ENCODE measurements around the gene PDE4B.

The PDE4B gene

DNA sequence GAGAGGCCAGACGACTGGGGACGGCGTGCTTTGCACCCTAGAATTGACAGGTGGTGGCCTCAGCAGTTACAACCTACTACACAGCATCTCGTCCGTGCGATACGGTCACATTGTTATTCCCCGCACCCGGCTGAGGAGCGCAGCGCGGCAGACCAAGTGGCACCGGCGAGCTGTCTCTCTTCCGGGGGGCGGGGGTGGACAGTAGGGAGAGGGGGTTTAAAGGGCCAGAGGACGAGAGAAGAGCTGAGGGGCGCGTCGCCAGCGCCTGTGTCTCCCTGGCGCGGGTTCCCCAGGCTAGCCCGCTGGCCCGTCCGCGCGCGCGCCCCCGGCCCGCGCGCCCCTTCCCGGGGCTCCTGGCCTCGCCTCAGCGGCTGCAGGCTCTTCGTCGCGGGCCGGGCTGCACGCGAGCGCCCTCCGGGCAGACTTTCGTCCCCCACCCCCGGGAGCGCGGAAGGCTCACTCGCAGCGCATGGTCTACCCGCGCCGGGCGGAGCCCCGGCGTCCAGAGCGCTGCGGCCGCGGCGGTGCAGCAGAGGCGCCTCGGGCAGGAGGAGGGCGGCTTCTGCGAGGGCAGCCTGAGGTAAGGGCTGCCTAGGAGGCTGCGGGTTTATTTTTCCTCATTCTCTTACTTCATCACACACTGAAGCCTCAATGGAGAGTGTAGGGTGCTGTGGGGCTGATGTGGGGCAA, at the start of gene PDE4B:
TSS of gene PDE4B (plus strand) at position 227 of the 690 bp plus-strand sequence.
- no peak for DNase-seq (ENCODE audit: low read depth in 2 of 2)

DNA sequence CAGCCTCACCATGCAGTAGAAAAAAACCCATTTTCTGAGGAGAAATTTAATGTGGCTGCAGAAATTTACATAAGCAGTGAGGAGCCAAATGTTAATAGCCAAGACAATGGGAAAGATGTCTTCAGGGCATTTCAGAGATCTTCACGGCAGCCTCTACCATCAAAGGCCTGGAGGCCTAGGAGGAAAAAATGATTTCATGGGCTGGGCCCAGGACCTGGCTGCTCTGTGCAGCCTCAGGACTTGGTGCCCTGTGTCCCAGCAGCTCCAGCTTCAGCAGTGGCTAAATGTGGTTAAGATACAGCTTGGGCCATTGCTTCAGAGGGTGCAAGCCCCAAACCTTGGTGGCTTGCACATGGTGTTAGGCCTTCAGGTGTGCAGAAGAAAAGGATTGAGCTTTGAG, 48.0 kb upstream of the PDE4B start:
- no peak for DNase-seq (ENCODE audit: low read depth in 2 of 2)

DNA sequence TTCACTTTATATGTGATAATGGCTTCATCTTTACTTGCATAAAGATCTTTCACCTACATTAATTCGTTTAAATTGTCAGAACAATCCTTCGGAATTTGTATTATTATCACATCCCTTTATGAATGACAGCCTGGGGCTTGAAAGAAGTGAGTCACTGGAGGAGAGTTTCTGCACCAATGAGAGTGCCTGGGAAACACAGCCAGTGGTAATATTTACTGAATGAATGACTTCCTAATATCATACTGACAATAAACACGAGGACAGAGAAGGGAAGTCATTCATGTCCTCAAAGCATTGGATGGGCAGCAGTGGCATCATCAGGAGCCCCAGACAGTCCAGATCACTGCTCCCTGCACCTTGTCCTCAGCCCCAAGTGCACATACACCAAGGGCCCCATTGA, 40.7 kb upstream of the PDE4B start:
- DNase-seq (ENCODE audit: low read depth in 2 of 2): no peak

DNA sequence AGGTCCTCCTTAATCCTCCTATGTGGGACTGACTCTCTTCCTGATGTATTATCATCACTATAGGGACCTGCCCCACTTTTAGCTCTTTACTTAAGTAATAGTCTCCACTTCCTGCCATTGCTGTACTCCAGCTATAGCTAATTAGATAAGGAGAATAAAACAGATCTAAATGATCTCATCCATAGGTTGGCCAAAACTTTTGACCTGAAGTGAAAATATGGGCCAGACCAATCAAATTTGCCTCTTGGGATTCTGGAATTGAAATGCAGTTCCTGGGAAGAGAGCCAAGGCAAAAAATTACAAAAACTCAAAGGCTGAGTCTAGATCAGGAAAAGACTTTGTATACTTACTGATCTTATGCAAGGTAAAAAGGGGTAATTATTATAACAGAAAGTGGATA, 36.1 kb upstream of the PDE4B start:
- DNase-seq (ENCODE audit: low read depth in 2 of 2): no peak

DNA sequence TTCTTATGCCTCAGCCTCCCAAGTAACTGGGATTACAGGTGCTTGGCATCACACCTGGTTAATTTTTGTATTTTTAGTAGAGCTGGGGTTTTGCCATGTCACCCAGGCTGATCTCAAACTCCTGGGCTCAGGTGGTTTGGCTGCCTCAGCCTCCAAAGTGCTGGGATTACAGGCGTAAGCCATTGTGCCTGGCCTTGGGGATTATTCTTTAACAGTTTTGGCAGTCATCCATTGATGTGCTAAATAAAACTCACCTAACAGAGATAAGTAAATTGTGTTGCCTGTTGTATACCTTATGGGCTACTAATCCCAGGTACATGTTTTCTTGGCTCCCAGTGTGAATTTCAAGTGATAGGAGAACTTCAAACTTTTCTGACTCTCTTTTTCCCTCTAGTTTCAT, 35.2 kb upstream of the PDE4B start:
- no peak for DNase-seq (ENCODE audit: low read depth in 2 of 2)

DNA sequence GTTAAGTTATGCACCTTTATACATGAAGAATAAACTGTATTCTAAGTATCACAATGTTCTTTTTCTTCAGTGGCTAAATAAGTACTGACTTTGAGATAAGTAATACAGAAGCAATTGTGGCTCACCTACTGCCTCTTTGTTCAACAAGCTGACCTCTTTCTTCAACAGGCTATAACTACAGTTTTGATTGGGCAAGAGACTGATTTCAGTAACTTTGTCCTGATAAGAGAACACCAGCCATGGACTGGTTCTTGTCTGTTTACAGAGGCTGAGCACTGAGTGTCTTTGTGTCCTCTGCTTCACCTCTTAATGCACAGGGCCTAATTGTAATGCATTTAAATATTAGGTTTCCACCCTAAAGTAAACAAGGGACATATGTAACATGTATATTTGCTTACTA, 34.6 kb upstream of the PDE4B start:
- no peak for DNase-seq (ENCODE audit: low read depth in 2 of 2)

DNA sequence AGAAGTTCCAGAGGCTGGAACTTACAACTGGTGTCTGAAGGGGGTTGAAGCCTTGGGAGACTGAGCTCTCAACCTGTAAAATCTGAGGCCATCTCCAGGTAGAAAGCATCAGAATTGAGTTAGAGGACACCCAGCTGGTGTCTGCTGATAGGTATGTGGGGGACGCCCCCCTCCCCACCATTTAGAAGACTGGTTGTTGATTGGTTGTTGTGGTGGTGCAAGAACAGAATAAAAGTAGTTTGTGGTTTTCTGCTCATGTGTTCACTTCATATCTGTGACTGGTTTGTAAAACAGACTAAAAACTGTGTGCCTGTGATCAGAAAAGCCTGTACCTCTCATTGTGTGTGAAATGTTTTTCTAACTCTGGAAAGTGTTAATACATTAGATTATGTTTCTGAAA, 33.2 kb upstream of the PDE4B start:
- no peak for DNase-seq (ENCODE audit: low read depth in 2 of 2)

DNA sequence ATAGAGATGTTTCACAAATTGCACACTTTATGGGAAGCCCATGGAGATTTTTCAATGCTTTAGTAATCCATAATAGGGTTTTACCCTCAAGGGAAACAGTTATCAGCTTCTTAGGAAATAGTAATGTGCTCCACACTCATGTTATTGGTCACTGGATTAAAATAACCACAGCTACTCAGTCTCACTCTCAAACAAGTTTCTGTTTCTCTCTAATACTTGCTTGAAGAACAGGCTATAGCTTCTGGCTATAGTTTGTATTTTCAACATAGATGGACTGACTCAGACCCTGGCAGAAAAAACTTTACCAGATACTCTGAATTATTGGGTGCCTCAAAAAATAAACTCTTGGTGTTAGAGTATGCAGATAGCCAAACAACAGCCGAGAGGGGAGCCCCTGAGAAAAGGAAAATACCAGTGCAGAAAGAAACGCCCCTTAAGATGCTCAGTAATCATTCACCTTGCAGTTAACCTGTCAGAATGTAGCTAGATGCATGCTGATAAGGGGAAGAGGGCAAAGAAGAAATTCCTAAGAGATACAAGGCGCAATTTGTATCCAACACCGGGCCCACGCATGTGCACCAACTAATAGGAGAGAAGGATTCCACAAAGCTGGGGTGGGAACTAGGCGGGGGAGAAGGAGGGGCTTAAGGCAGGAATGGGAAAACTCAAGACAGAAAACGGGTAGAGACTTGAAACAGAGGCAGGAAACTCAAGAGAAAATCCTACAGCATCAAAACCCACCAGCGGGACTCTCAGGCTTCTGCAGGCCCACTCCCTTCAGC, 30.4 kb upstream of the PDE4B start:
- no peak for DNase-seq (ENCODE audit: low read depth in 2 of 2)

DNA sequence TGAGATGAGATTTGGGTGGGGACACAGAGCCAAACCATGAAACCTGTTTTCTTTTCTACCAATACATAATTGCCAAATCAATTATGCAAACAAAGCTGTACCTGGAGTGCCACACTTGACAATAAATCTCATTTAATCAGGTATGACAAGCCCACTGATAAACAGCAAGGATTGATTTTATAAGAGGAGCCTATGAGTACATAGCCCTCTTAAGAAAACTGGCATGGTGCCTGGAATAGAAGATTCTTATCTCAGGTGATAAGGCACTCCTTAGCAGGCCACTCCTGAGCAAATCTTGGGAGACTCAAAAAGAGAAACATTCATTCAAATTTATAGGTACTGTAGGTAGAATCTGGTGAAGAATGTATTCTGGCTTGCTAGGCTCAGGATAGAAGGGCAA, 28.6 kb upstream of the PDE4B start:
- DNase-seq (ENCODE audit: low read depth in 2 of 2): no peak

DNA sequence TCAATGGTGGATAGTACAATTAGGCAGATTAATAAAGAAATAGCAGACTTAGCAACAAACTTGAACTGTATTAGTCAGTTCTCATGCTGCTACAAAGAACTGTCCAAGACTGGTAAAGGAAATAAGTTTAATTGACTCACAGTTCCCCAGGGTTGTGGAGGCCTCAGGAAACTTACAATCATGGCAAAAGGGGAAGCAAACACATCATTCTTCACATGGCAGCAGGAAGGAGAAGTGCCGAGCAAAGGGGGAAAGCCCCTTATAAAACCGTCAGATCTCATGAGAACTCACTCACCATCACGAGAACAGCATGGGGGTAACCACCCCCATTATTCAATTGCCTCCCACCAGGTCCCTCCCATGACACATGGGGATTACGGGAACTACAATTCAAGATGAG, 27.1 kb upstream of the PDE4B start:
- no peak for DNase-seq (ENCODE audit: low read depth in 2 of 2)

DNA sequence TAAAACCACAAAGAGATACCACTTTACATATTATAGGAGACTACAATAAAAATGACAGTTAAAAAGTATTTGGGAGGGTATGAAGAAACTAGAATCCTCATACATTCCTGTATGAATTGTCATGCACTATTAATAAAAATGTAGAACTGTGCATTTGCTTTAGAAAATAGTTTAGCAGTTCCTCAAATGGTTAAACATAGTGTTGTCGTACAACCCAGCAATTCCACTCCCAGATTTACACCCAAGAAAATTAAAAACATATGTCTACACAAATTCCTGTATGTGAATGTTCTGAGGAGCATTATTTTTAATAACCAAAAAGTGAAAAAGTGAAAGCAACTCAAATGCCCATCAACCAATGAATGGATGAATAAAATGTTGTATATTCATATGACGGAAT, 23.1 kb upstream of the PDE4B start:
- DNase-seq (ENCODE audit: low read depth in 2 of 2): no peak

DNA sequence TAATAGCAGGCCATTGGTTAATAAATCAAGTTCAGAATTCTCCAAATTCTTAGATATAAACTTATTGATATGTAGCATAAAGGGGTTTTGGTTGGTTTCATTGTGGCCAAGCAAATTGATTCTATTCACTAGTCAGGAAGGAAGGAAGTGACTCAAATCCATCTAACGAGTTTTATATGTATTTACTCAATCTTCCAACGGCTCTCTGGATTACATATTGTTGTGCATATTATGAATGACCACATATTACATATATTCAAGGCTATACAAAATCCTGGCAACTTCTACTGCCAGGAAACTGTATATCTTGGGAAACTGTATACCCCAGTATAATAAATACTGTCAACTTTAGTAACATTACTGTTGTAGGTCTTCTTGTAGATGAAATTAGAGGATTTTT, 20.1 kb upstream of the PDE4B start:
- no peak for DNase-seq (ENCODE audit: low read depth in 2 of 2)

DNA sequence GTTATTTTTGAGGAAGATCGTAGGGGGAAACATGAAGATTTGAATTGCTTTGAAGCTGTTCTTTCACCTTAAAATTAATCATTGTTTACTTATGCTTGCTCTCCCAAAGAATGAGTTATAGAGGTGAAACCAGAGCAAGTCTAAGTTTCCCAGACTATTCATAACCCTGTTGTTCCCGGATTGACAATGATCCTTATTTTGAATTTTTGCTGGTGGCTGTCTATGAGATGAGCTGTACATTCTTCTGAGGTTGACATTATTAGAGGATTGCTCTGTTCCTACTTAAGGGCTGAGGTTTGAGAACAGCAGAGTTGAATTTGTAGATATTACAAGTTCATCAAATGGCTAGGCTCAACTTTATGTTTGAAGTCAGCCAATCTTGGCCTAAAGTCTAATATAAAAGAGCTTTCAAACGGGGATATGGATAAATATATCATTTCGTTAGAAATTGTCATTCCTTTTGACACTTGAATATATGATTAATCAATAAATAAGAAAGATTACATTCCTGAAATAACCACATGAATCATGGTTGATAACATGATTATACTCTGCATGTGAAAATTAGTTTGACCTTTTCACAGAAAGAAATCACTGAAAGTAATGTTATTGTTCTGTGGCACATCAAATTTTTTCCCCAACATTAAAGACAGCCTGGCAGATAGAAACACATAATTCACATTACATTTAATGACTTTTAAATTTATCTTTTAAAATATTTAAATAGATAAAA, 19.1 kb upstream of the PDE4B start:
- DNase-seq (ENCODE audit: low read depth in 2 of 2): no peak

DNA sequence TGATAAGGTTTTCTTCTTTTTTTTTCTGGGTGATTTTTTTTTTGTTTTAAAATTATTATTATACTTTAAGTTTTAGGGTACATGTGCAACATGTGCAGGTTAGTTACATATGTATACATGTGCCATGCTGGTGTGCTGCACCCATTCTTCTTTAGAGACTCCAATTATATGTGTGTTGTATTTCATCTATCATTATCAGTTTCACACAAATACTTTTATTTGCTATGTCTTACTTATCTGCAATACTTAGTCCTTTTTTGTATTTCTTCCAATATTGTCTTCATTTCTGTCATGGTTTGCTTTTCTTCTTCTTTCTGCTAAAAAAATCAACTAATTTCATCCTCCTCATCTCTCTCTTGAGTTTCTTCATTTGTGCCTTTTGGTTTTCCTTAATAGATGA, 3.9 kb upstream of the PDE4B start:
- no peak for DNase-seq (ENCODE audit: low read depth in 2 of 2)

DNA sequence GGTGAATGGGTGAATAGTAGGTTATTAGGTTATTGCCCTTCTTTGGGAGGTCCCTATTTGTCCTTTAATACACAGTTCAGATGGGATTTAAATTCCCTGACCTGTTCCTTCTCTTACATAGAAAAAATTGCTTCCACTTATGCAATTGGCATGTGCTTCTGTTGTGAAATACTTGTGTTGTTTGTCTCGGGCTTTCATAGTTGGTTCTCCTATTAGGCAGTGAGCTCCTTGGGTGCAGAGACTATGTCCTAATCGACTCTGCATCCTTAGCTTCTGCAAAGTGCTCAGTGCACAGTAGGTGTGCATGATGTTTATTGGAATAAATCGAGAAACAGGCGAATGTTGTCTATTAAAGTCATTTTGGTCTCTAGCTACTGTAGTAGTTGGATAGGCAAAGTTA, 1.3 kb upstream of the PDE4B start:
- no peak for DNase-seq (ENCODE audit: low read depth in 2 of 2)

DNA sequence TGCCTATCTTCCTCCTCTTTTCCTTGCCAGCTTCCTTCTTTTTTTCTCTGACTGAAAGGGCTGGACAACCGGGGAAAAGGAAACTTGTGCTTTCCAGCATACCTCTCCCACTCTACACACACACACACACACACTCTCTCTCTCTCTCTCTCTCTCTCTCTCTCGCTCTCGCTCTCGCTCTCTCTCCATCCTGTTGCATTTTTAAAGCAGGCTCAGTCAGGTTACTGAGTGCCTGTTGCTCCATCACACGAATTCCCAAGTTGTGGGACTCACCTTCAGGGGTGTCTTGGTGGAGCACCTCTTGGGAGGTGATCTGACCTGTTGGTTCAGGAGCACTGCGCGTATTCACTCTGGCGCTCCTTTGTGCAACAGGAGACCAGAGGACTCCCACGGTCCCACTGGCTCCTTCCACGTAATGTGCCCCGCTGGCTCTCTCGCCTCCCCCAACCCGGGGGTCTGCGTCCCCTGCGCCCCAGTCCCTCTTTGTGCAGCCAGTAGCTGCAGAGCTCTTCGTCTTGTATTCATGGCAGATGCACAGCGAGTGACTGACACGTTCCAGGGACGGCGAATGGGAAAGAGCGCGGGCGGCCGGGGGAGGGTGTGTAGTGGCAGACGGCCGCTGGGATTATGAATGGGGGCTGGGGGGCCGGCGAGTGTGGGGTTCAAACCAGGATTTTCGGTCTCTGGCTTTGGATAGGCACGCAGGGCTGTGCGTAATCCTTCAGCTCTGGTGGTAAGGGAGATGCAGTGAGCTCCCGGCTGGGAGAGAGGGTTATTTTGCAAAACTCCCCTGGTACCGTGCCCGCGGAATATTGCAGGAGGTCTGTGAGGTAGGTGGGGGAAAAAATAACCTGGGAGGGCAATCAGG, 660 bp upstream of the PDE4B start:
- no peak for DNase-seq (ENCODE audit: low read depth in 2 of 2)

DNA sequence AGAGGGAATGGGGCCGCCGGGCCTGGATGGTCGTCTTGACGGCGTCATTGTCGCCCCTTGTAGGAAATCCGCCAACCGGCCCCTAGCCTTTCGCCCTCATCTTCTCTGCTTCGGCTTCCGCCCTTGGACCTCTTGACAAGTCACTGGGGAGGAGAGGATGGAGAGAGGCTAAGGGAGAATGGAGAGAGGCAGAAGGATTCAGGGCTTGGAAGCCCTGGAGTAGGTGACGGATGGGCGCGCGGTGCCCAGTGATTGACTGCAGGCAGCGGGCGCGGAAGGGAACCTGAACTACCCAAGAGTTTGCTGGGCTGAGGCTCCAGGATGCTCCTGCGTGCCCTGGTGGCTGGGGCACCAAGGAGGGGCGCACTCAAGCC, 651 bp downstream of the PDE4B start:
- DNase-seq (ENCODE audit: low read depth in 2 of 2): no peak

DNA sequence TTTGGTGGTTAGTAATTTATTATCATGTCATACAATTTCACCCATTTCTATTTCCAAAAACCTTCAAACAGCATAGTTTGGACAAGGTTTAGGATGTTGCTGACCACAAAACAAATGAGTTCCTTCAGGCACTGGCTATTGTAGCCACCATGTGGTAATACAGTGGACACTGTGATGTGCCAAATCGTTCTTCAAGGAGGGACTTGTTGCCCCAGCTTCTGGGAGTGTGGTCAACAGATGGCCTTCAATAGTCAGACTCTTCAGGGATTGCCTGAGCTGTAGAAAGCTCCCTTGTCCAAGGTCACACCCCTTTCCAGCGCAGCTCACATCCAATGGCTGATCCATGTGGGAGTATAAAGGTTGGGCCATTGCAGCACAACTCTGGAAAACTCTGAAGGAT, 2.6 kb downstream of the PDE4B start:
- no peak for DNase-seq (ENCODE audit: low read depth in 2 of 2)

DNA sequence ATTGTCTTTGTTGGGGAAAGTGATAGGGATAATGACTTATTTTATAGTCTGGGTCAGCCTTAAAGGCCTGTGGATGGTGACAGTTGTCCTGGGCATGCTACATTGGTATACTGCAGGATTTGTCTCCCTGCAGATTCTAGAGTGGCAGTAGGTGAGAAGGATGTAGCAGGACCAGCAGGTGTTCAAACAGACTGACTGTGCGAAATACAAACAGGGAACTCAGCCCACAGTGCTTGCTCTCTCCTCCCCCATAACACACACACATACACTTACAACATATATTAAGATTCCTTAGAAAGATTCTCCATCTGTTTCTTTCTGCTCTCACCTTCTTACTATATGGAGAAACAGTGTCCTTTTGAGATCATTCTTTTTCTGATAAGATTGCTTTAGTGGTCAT, 6.9 kb downstream of the PDE4B start:
- DNase-seq (ENCODE audit: low read depth in 2 of 2): no peak

DNA sequence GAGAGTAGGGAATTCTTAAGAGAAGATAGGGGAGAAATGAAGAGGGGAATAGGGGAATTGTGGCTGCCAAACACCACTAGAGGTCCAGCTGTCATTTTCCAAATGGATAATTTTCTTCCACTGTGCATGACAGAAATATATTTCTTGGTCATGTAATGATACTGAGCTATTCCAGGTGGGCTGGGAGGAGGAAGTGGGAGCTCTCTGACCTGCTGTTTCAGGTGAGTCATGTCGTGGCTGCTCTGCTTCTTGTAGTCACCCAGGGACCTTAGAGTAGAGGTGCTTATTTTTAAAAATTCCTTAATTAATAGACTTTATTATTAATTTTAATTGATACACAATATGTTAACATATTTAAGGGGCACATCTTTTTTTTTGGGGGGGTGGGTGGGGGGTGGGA, 11.9 kb downstream of the PDE4B start:
- no peak for DNase-seq (ENCODE audit: low read depth in 2 of 2)

DNA sequence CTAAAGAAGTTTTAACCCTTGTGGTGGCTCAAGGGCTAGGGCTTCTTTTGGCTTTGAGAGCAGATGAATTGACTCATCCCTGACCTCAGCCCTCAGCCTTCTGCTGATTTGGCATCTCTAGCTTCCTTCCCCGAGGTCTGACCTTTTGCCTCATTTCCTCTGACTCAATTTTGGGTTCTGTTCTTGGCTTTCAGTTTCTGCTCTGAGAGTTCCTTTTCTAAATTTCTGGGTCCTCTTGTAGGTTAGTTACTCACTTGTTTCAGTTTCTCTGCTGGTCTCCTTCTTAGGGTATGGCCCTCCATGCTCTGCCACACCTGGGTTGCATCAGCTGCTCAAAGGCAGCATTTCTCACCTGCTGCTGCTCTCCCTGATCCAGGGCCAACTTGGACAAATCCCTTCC, 19.4 kb downstream of the PDE4B start:
- no peak for DNase-seq (ENCODE audit: low read depth in 2 of 2)

DNA sequence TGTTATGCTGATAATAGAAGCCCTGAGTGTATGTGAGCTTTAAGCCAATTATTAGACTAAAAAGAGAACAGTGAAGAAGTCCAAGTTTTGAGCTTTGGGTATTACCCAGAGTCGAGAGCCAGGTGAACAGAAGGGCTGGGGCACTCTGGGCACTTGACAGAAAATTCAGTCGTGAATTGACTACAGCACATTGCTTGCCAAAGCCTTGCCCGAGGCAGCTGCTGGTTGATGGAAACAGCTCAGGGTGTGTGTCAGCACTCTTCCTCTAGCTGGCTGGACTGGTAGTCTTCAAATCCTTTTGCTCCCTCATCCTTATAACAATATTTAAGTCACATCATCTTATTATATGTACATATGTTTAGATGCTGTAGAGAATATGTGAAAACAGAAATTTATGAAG, 21.3 kb downstream of the PDE4B start:
- DNase-seq (ENCODE audit: low read depth in 2 of 2): no peak

Measured in stimulated activated CD8-positive, alpha-beta memory T cell treated with anti-CD3 and anti-CD28 coated beads, Interleukin-2, amount 100 ng/mL, for 1 hour (primary cell).